Measurements from ENCODE around the gene RAD52. TPM values are rescaled to one million over a fixed set of nuclear protein-coding genes. Genes with fewer than 3 reads are reported as not detected.

Gene RAD52
- total RNA-seq, 1 experiment from 2014 or later, result 19.2 TPM

- TF ChIP-seq AR (CRISPR knock-in tag; IDR thresholded peaks at IDR 0.05) (no peak), JUN (CRISPR knock-in tag; IDR thresholded peaks at IDR 0.05) (no peak), E2F1 (CRISPR knock-in tag; IDR thresholded peaks at IDR 0.05) (no peak), PRDM15 (CRISPR knock-in tag; IDR thresholded peaks at IDR 0.05) (no peak), PREB (CRISPR knock-in tag; IDR thresholded peaks at IDR 0.05; ENCODE audit: borderline replicate concordance) (no peak), CBFB (CRISPR knock-in tag; IDR thresholded peaks at IDR 0.05; ENCODE audit: low read depth) (no peak), USF1 (CRISPR knock-in tag; IDR thresholded peaks at IDR 0.05) (no peak), MAX (CRISPR knock-in tag; IDR thresholded peaks at IDR 0.05) (peak; percentile 32; the same call in 1 of the 2 replicates), ETV6 (CRISPR knock-in tag; IDR thresholded peaks at IDR 0.05) (peak; percentile 62; the same call in 1 of the 2 replicates), JAZF1 (CRISPR knock-in tag; IDR thresholded peaks at IDR 0.05) (no peak), ZNF512 (CRISPR knock-in tag; IDR thresholded peaks at IDR 0.05; ENCODE audit: borderline replicate concordance) (no peak), SOX15 (CRISPR knock-in tag; IDR thresholded peaks at IDR 0.05) (no peak), RORB (CRISPR knock-in tag; IDR thresholded peaks at IDR 0.05) (no peak), IRF1 (CRISPR knock-in tag; IDR thresholded peaks at IDR 0.05) (no peak), GRHL2 (CRISPR knock-in tag; IDR thresholded peaks at IDR 0.05; ENCODE audit: insufficient replicate concordance, severe bottlenecking) (no peak), FOXP4 (CRISPR knock-in tag; IDR thresholded peaks at IDR 0.05) (no peak), SP1 (CRISPR knock-in tag; conservative IDR thresholded peaks at IDR 0.05) (peak; percentile 73; the same call in 1 of the 2 replicates), SMAD3 (CRISPR knock-in tag; IDR thresholded peaks at IDR 0.05; ENCODE audit: borderline replicate concordance) (no peak), CDX4 (CRISPR knock-in tag; IDR thresholded peaks at IDR 0.05; ENCODE audit: borderline replicate concordance) (no peak), ATF6 (CRISPR knock-in tag; IDR thresholded peaks at IDR 0.05) (no peak)
Measured at GRCh38 chr12:990661-991349, 41.3 kb upstream of the RAD52 start, which contains the start of gene ERC1 (continued).

All from WTC11 (cell line).